Pancreas (tissue), 10 donors: ENCODE data around the gene CDKN1C. TPM values are rescaled to one million over a fixed set of nuclear protein-coding genes. Genes with fewer than 3 reads are reported as not detected.

Experiments
- ATAC-seq, 4 donors: fragments of 200-7000 bp; cut with Tn5 transposase; one replicate each; pipeline versions ENCODE4 v1.8.0 to v1.9.1; 2020; ENCODE audit warnings: mild to moderate bottlenecking in 4 of 4, moderate library complexity in 4 of 4
- DNase-seq, 6 donors: peaks; one replicate each; pipeline ENCODE4 v3.0.0-alpha.2; 2020
- FAIRE-seq: peaks from 2 replicates; lab custom pipeline; 2012; peaks lifted over from hg19 to GRCh38; lab: Jason Lieb, UNC
- H3K27ac ChIP-seq, 4 donors: fragments of 200-600 bp; sonication (generic); 1 replicate in 3 of 4; 2 replicates in 1 of 4; pipeline versions ENCODE4 v1.5.0 to v1.8.0; 2020
- H3K27me3 ChIP-seq, 4 donors: fragments of 200-600 bp; one replicate each; pipeline ENCODE4 v1.8.0; 2021
- H3K36me3 ChIP-seq, 3 donors: fragments of 200-600 bp; sonication (generic) in 1 of 3; one replicate each; pipeline versions ENCODE4 v1.5.0 to v1.8.0; 2020 to 2021
- H3K4me1 ChIP-seq, 3 donors: fragments of 200-600 bp; one replicate each; pipeline ENCODE4 v1.8.0; 2021
- H3K4me3 ChIP-seq, 4 donors: fragments of 200-600 bp; sonication (generic) in 2 of 4; one replicate each; pipeline versions ENCODE4 v1.5.0 to v1.8.0; 2020 to 2021
- H3K9me3 ChIP-seq, 4 donors: fragments of 200-600 bp; one replicate each; pipeline ENCODE4 v1.8.0; 2021
- CTCF ChIP-seq, 4 donors: fragments of 200-600 bp; sonication (generic) in 3 of 4; IDR thresholded peaks; one replicate each; pipeline versions ENCODE4 v1.5.0 to v1.8.0; 2021; ENCODE audit warnings: antibody characterized with exemption in 4 of 4
- WGBS, 2 donors: extraction: QIAGEN DNeasy Blood & Tissue Kit; methylation state at CpG; one replicate each; pipeline ENCODE4 v1.1.7; 2013; 5-methylcytosine and 5-hydroxymethylcytosine counted together
- intact Hi-C, 3 donors: fragments of 100-400 bp; cut with DNase I; formaldehyde crosslinking; loops; one replicate each; pipeline versions ENCODE4 v1.11.1 to v1.14.2; 2022
- polyA plus RNA-seq, 2 donors: library from polyadenylated mRNA; stranded (reverse); fragments of 200-250 nt; gene quantifications; one replicate each; pipeline ENCODE4 v1.2.3, GENCODE V29; 2013
- total RNA-seq, 6 donors: library from RNA; stranded (reverse); fragmentation: NEBNext Ultra II Directional in 4 of 6; extraction: Animal tissue kit (Norgen Biotek cat#: 25700) in 4 of 6; gene quantifications; one replicate each; pipeline versions ENCODE4 v1.2.1 to v1.2.4, GENCODE V29; 2021 to 2023
- donor health status: healthy with polysubstance abuse.
- donor health status: DM: no; HTN: no; CAD: no; lungs with moderate emphysema.
- donor health status: DM: no; HTN: no; CAD: no.
- donor health status: control.
- donor health status: control.
- donor health status: Bipolar disorder and iron deficiency.
- donor health status: DM: yes; HTN: yes; CAD: no.
- donor health status: DM: no; HTN: no; CAD: no.
- donor health status: DM: no; HTN: no; CAD: no.
- donor health status: DM: yes; HTN: yes; CAD: no.

CDKN1C gene
- total and polyA plus RNA-seq, 8 donors, result 9.2 to 71.4 (median 20.0) TPM

GRCh38 chr11:2932850-2933251 is 47.3 kb upstream of the CDKN1C start:
- intact Hi-C loops, result no loop called here
- no peaks in the 10 kb centered on the region for H3K27me3 ChIP-seq
- TF ChIP-seq CTCF (IDR thresholded peaks at IDR 0.05), result no peak
- H3K27ac ChIP-seq, result no peak overlapping the region
- ATAC-seq, result no peak
- no peaks in the 10 kb centered on the region for H3K9me3 ChIP-seq
- no peaks in the 10 kb centered on the region for H3K36me3 ChIP-seq
- WGBS, 2 donors, result 58 to 72% methylated on average over 15 of the region's 15 CpGs
- peaks cover 0 to 9% (median 6%) of the 10 kb centered on the region in 3 donors for H3K4me1 ChIP-seq
- no peak for DNase-seq
- no peak overlapping the region for H3K4me3 ChIP-seq
- no peak for FAIRE-seq

GRCh38 chr11:2931771-2932738 is 46.5 kb upstream of the CDKN1C start:
- Histone ChIP-seq H3K4me3 (no peak overlapping the region), H3K4me1 (peaks cover 0 to 9% (median 6%) of the 10 kb centered on the region in 3 donors), H3K27me3 (no peaks in the 10 kb centered on the region), H3K27ac (no peak overlapping the region), H3K9me3 (no peaks in the 10 kb centered on the region), H3K36me3 (no peaks in the 10 kb centered on the region)
- intact Hi-C loops, result no loop called here
- peak in 3 of 6 donors; percentile 4 to 29 (median 15) for DNase-seq
- ATAC-seq, result no peak
- FAIRE-seq, result no peak
- TF ChIP-seq CTCF (IDR thresholded peaks at IDR 0.05), result no peak
- WGBS, 2 donors, result 66 to 73% methylated on average over 13 of the region's 13 CpGs

- intact Hi-C loops, result no loop called here
- Histone ChIP-seq H3K4me3 (no peak overlapping the region), H3K27ac (no peak overlapping the region), H3K36me3 (no peaks in the 10 kb centered on the region), H3K9me3 (no peaks in the 10 kb centered on the region), H3K27me3 (no peaks in the 10 kb centered on the region), H3K4me1 (peaks cover 0 to 9% (median 6%) of the 10 kb centered on the region in 3 donors)
- DNase-seq (no peak), ATAC-seq (no peak), FAIRE-seq (no peak)
- 47 to 67% methylated on average over 4 of the region's 4 CpGs for WGBS, 2 donors
- no peak for TF ChIP-seq CTCF (IDR thresholded peaks at IDR 0.05)
These were observed 45.8 kb upstream of the CDKN1C start for GRCh38 chr11:2931420-2931746.

- intact Hi-C loops, result no loop called here
- no peaks in the 10 kb centered on the region for H3K36me3 ChIP-seq
- peak overlapping the region; percentile 8 to 71 (median 33) for H3K4me3 ChIP-seq
- 24 to 31% methylated on average over 18 to 21 of the region's 21 CpGs for WGBS, 2 donors
- peak overlapping the region in 3 of 4 donors; percentile 55 to 70 (median 68) for H3K27ac ChIP-seq
- peaks cover 0 to 9% (median 6%) of the 10 kb centered on the region in 3 donors for H3K4me1 ChIP-seq
- peak; percentile 61 to 83 (median 76) for TF ChIP-seq CTCF (IDR thresholded peaks at IDR 0.05)
- no peaks in the 10 kb centered on the region for H3K9me3 ChIP-seq
- H3K27me3 ChIP-seq, result no peaks in the 10 kb centered on the region
- no peak for FAIRE-seq
- ATAC-seq, result peak; percentile 76 to 88 (median 86)
- peak; percentile 87 to 96 (median 92) for DNase-seq
These were observed 45.3 kb upstream of the CDKN1C start for GRCh38 chr11:2930704-2931419.
